ENCODE results near the gene GPATCH3. TPM values are rescaled to one million over a fixed set of nuclear protein-coding genes. Genes with fewer than 3 reads are reported as not detected.

GPATCH3 gene
- polyA plus RNA-seq, 1 donor (not counting 4 experiments of a cell fraction or from before 2014, with no cell fraction given), result 5.7 TPM

GRCh38 chr1:26942656-26943055, 42.4 kb upstream of the GPATCH3 start:
- Histone ChIP-seq H3K4me1 (ENCODE audit: control insufficient read depth, extremely low read depth, insufficient read depth, low read length) (no peaks in the 10 kb centered on the region), H3K27me3 (ENCODE audit: control insufficient read depth, extremely low read depth, insufficient read depth, low read length) (no peaks in the 10 kb centered on the region), H3K27ac (ENCODE audit: control insufficient read depth, insufficient read depth, low read length) (no peak overlapping the region), H3K79me2 (ENCODE audit: control insufficient read depth, insufficient read depth, low read length) (peaks cover 23% of the 10 kb centered on the region), H3K4me3 (ENCODE audit: control insufficient read depth in 2 of 3, extremely low read depth in 1 of 3, insufficient read depth in 2 of 3, low read depth in 1 of 3, low read length in 3 of 3) (no peak overlapping the region), H3K36me3 (ENCODE audit: control insufficient read depth in 2 of 2, extremely low read depth in 1 of 2, insufficient read depth in 2 of 2, low read length in 2 of 2) (peaks cover 35 to 49% of the 10 kb centered on the region in 2 experiments), H3K9me1 (ENCODE audit: control insufficient read depth, extremely low read depth, insufficient read depth, low read length) (no peaks in the 10 kb centered on the region), H3K4me2 (ENCODE audit: control insufficient read depth, extremely low read depth, insufficient read depth, low read depth, low read length) (no peak overlapping the region), H2AFZ (ENCODE audit: control insufficient read depth, low read length) (no peak overlapping the region), H3K9ac (ENCODE audit: control insufficient read depth, extremely low read depth, insufficient read depth, low read length) (no peak overlapping the region), H3K9me3 (ENCODE audit: control insufficient read depth, low read depth, low read length) (no peaks in the 10 kb centered on the region), H4K20me1 (ENCODE audit: control insufficient read depth, extremely low read depth, insufficient read depth, low read length) (no peaks in the 10 kb centered on the region)
- no peak for DNase-seq (ENCODE audit: low read depth, low spot score)
- FAIRE-seq, result no peak
- no peak for TF ChIP-seq CTCF (optimal IDR thresholded peaks at IDR 0.05 in 1 of 3, IDR thresholded peaks at IDR 0.05 in 1 of 3, conservative IDR thresholded peaks at IDR 0.05 in 1 of 3; ENCODE audit: extremely low read depth in 1 of 3, insufficient read depth in 2 of 3, low read length in 3 of 3)
- no peak for TF ChIP-seq EZH2 (IDR thresholded peaks at IDR 0.05; ENCODE audit: low read length)
- dilution Hi-C loops (cut with MboI; ENCODE audit: extremely low pct_ligation_motif_present, low sequenced_read_pairs), result no loop called here

- peaks cover 34 to 47% of the 10 kb centered on the region in 2 experiments for H3K36me3 ChIP-seq (ENCODE audit: control insufficient read depth in 2 of 2, extremely low read depth in 1 of 2, insufficient read depth in 2 of 2, low read length in 2 of 2)
- dilution Hi-C loops (cut with MboI; ENCODE audit: extremely low pct_ligation_motif_present, low sequenced_read_pairs), result no loop called here
- no peak for DNase-seq (ENCODE audit: low read depth, low spot score)
Measured at GRCh38 chr1:26941311-26941710, 41.0 kb upstream of the GPATCH3 start.

More at GRCh38 chr1:26941311-26941710, 41.0 kb upstream of the GPATCH3 start:
- FAIRE-seq, result no peak
- H2AFZ ChIP-seq (ENCODE audit: control insufficient read depth, low read length), result no peak overlapping the region
- TF ChIP-seq CTCF (optimal IDR thresholded peaks at IDR 0.05 in 1 of 3, IDR thresholded peaks at IDR 0.05 in 1 of 3, conservative IDR thresholded peaks at IDR 0.05 in 1 of 3; ENCODE audit: extremely low read depth in 1 of 3, insufficient read depth in 2 of 3, low read length in 3 of 3) (no peak), EZH2 (IDR thresholded peaks at IDR 0.05; ENCODE audit: low read length) (no peak)
- no peak overlapping the region for H3K4me3 ChIP-seq (ENCODE audit: control insufficient read depth in 2 of 3, extremely low read depth in 1 of 3, insufficient read depth in 2 of 3, low read depth in 1 of 3, low read length in 3 of 3)
- H3K9me1 ChIP-seq (ENCODE audit: control insufficient read depth, extremely low read depth, insufficient read depth, low read length), result no peaks in the 10 kb centered on the region
- no peaks in the 10 kb centered on the region for H4K20me1 ChIP-seq (ENCODE audit: control insufficient read depth, extremely low read depth, insufficient read depth, low read length)
- H3K4me1 ChIP-seq (ENCODE audit: control insufficient read depth, extremely low read depth, insufficient read depth, low read length), result no peaks in the 10 kb centered on the region
- no peak overlapping the region for H3K27ac ChIP-seq (ENCODE audit: control insufficient read depth, insufficient read depth, low read length)
- H3K27me3 ChIP-seq (ENCODE audit: control insufficient read depth, extremely low read depth, insufficient read depth, low read length), result no peaks in the 10 kb centered on the region
- no peak overlapping the region for H3K4me2 ChIP-seq (ENCODE audit: control insufficient read depth, extremely low read depth, insufficient read depth, low read depth, low read length)
- no peak overlapping the region for H3K9ac ChIP-seq (ENCODE audit: control insufficient read depth, extremely low read depth, insufficient read depth, low read length)
- H3K9me3 ChIP-seq (ENCODE audit: control insufficient read depth, low read depth, low read length), result no peaks in the 10 kb centered on the region
- peaks cover 30% of the 10 kb centered on the region for H3K79me2 ChIP-seq (ENCODE audit: control insufficient read depth, insufficient read depth, low read length)

Data from keratinocyte (primary cell).